Measurements from ENCODE around the gene SLC25A41.

SLC25A41 gene

GRCh38 chr19:6433663-6434062 lies at the start of gene SLC25A41:
Gene SLC25A41 (minus strand): TSS chr19:6433763. CDS start chr19:6433693, 70 bp downstream.
- Histone ChIP-seq H3K4me3 (ENCODE audit: low read length) (no peak within 1 kb of the TSS), H3K36me3 (ENCODE audit: control insufficient read depth, insufficient read depth, low read length) (no peaks in the 10 kb centered on the region), H3K9ac (ENCODE audit: low read length) (no peak within 1 kb of the TSS), H3K4me1 (ENCODE audit: control insufficient read depth, insufficient read depth, low read length) (no peaks in the 10 kb centered on the region), H3K27ac (ENCODE audit: low read depth, low read length) (no peak within 1 kb of the TSS), H3K27me3 (ENCODE audit: control insufficient read depth, insufficient read depth, low read length) (no peaks in the 10 kb centered on the region)

- Histone ChIP-seq H3K27me3 (ENCODE audit: control insufficient read depth, insufficient read depth, low read length) (peaks cover 3% of the 10 kb centered on the region), H3K4me3 (ENCODE audit: low read length) (no peak overlapping the region), H3K27ac (ENCODE audit: low read depth, low read length) (no peak overlapping the region), H3K4me1 (ENCODE audit: control insufficient read depth, insufficient read depth, low read length) (no peaks in the 10 kb centered on the region), H3K9ac (ENCODE audit: low read length) (no peak overlapping the region), H3K36me3 (ENCODE audit: control insufficient read depth, insufficient read depth, low read length) (no peaks in the 10 kb centered on the region)
Measured at GRCh38 chr19:6483235-6483634, 49.7 kb upstream of the SLC25A41 start.

DNA sequence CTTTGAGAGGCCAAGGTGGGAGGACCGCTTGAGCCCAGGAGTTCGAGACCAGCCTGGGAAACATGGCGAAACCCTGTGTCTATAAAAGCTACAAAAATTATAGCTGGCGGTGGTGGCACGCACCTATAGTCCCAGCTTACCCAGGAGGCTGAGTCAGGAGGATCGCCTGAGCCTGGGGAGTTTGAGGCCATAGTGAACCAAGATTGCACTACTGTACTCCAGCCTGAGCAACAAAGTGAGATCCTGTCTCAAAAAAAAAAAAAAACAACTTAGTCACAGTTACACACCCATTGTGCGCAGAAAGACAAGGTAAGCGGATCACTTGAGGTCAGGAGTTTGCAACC lies 48.8 kb upstream of the SLC25A41 start:
- Histone ChIP-seq H3K4me1 (ENCODE audit: control insufficient read depth, insufficient read depth, low read length) (no peaks in the 10 kb centered on the region), H3K9ac (ENCODE audit: low read length) (no peak overlapping the region), H3K27ac (ENCODE audit: low read depth, low read length) (no peak overlapping the region), H3K27me3 (ENCODE audit: control insufficient read depth, insufficient read depth, low read length) (peaks cover 3% of the 10 kb centered on the region), H3K36me3 (ENCODE audit: control insufficient read depth, insufficient read depth, low read length) (no peaks in the 10 kb centered on the region), H3K4me3 (ENCODE audit: low read length) (peak overlapping the region; percentile 52)

- peak within 1 kb of the TSS; percentile 52 for H3K4me3 ChIP-seq (ENCODE audit: low read length)
- H3K9ac ChIP-seq (ENCODE audit: low read length), result peak within 1 kb of the TSS; percentile 38
- H3K4me1 ChIP-seq (ENCODE audit: control insufficient read depth, insufficient read depth, low read length), result no peaks in the 10 kb centered on the region
- H3K36me3 ChIP-seq (ENCODE audit: control insufficient read depth, insufficient read depth, low read length), result no peaks in the 10 kb centered on the region
- peaks cover 7% of the 10 kb centered on the region for H3K27me3 ChIP-seq (ENCODE audit: control insufficient read depth, insufficient read depth, low read length)
- H3K27ac ChIP-seq (ENCODE audit: low read depth, low read length), result no peak within 1 kb of the TSS
Measured at GRCh38 chr19:6481541-6482342, 48.2 kb upstream of the SLC25A41 start, which contains the start of gene DENND1C. Gene DENND1C (minus strand): TSS chr19:6481787. CDS start chr19:6481695, 92 bp downstream.

DNA sequence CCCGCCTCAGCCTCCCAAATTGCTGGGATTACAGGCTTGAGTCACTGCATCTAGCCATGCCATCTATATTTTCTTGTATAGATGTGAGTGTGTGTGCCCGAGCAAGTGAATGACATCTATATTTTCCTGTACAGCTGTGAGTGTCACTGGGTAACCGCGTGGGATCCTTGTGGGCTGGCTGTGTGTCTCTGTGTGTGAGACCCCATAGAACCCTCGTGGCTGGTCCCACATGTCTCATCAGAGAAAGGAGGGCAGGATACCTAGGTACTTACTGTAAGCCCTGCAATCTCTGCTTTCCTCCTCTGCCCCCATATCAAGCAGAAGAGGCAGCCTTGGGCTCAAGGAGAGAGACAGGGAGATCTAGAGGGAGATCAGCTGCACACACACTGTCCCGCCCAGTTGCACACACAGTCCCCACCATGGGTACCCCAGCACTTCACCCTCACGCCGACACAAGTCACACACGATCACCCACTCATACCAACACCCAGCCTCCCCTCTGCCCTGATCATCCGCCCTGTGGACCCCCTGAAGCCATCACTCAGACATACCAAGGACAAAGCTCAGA lies 47.4 kb upstream of the SLC25A41 start:
- Histone ChIP-seq H3K27me3 (ENCODE audit: control insufficient read depth, insufficient read depth, low read length) (peaks cover 11% of the 10 kb centered on the region), H3K36me3 (ENCODE audit: control insufficient read depth, insufficient read depth, low read length) (no peaks in the 10 kb centered on the region), H3K27ac (ENCODE audit: low read depth, low read length) (no peak overlapping the region), H3K9ac (ENCODE audit: low read length) (peak overlapping the region; percentile 38), H3K4me1 (ENCODE audit: control insufficient read depth, insufficient read depth, low read length) (no peaks in the 10 kb centered on the region), H3K4me3 (ENCODE audit: low read length) (peak overlapping the region; percentile 52)

DNA sequence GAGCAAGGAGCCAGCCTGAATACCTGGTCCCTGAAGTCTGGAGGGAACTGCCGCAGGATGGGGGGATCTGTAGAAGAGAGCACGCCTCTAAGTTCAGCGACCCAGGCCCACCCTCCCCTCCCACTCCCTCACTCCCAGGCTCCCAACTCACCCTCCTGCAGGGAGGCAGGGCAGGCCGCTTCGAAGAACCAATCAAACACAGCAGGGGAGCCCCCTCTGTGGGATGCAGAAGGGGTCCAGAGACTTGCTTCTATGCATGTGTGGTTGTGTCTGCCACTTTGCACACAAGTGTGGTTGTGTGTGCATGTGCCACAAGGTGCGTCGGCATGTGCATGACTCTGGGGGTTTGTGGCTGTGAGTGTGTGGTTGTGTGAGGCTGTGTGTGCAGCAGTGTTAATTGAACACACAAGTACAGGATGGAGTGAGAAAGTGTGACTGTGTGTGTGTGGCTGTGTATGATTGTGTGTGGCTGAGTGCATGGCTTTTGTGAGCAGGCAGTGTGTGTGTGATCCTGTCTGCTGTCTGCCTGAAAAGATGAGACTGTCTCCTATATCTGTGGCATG lies 46.4 kb upstream of the SLC25A41 start:
- peaks cover 18% of the 10 kb centered on the region for H3K27me3 ChIP-seq (ENCODE audit: control insufficient read depth, insufficient read depth, low read length)
- H3K9ac ChIP-seq (ENCODE audit: low read length), result no peak overlapping the region
- H3K36me3 ChIP-seq (ENCODE audit: control insufficient read depth, insufficient read depth, low read length), result no peaks in the 10 kb centered on the region
- no peaks in the 10 kb centered on the region for H3K4me1 ChIP-seq (ENCODE audit: control insufficient read depth, insufficient read depth, low read length)
- no peak overlapping the region for H3K27ac ChIP-seq (ENCODE audit: low read depth, low read length)
- no peak overlapping the region for H3K4me3 ChIP-seq (ENCODE audit: low read length)

DNA sequence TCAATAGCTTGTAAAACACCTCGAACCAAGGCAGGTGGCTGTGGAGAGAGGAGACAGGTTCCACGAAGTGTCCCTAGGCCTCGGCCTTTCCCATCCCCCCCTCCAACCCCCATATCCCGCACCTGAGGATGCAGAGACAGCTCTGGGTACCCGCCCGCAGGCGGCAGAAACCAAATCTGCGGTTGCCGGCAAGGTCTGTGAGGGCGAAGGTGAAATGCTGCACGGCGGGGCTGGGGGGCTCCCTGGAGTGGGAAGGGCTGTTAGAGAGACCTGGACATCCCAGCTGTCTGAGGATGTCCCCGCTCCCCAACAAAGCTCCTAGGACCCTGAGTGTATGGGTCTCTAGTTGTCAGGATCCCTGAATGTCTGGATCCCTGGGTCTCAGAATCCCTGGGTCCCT lies 45.3 kb upstream of the SLC25A41 start:
- Histone ChIP-seq H3K4me1 (ENCODE audit: control insufficient read depth, insufficient read depth, low read length) (no peaks in the 10 kb centered on the region), H3K27me3 (ENCODE audit: control insufficient read depth, insufficient read depth, low read length) (peaks cover 18% of the 10 kb centered on the region), H3K9ac (ENCODE audit: low read length) (no peak overlapping the region), H3K4me3 (ENCODE audit: low read length) (no peak overlapping the region), H3K27ac (ENCODE audit: low read depth, low read length) (no peak overlapping the region), H3K36me3 (ENCODE audit: control insufficient read depth, insufficient read depth, low read length) (no peaks in the 10 kb centered on the region)

- Histone ChIP-seq H3K36me3 (ENCODE audit: control insufficient read depth, insufficient read depth, low read length) (no peaks in the 10 kb centered on the region), H3K4me1 (ENCODE audit: control insufficient read depth, insufficient read depth, low read length) (no peaks in the 10 kb centered on the region), H3K27ac (ENCODE audit: low read depth, low read length) (no peak overlapping the region), H3K27me3 (ENCODE audit: control insufficient read depth, insufficient read depth, low read length) (peaks cover 18% of the 10 kb centered on the region), H3K4me3 (ENCODE audit: low read length) (no peak overlapping the region), H3K9ac (ENCODE audit: low read length) (no peak overlapping the region)
Measured at GRCh38 chr19:6476896-6477431, 43.4 kb upstream of the SLC25A41 start.

GRCh38 chr19:6476155-6476895 lies 42.8 kb upstream of the SLC25A41 start:
- H3K27me3 ChIP-seq (ENCODE audit: control insufficient read depth, insufficient read depth, low read length), result peaks cover 18% of the 10 kb centered on the region
- no peak overlapping the region for H3K9ac ChIP-seq (ENCODE audit: low read length)
- no peaks in the 10 kb centered on the region for H3K4me1 ChIP-seq (ENCODE audit: control insufficient read depth, insufficient read depth, low read length)
- H3K27ac ChIP-seq (ENCODE audit: low read depth, low read length), result no peak overlapping the region
- peak overlapping the region; percentile 41 for H3K4me3 ChIP-seq (ENCODE audit: low read length)
- H3K36me3 ChIP-seq (ENCODE audit: control insufficient read depth, insufficient read depth, low read length), result no peaks in the 10 kb centered on the region

DNA sequence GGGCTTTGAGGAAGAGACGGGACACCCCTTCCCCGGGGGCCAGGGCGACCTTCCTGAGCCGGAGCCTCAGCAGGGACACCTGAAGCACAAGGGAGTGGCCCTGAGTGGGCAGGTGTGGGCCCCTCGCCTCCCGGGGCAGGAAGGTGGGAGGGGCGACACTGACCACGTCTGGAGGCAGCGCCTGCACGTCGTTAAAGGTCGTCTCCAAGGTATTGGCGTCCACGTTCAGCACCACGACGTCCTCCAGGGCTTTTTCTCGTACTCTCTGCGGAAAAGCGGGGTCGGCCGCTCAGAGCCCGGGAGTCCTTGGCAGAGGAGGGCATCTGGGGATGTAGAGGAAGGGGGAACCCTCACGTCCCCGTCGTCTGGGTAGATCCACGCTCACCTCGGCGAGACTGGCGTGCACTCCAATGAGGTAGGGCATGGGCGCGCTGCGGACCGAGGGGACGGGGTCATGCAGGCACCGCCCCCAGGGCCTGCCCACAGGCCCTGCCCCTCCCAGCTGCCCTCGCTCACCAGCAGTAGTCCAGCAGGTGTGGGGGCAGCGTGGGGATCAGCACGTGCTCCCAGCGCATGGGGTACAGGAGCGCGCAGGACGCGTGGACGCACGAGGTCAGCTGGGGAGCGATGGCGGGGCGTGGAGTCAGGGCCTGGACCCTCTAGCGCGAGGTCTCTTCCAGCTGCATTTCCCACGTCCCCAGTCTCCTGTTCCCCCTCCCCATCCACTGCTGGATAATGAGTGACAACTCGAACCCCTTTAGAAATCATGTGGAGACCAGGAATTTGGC lies 42.0 kb upstream of the SLC25A41 start:
- Histone ChIP-seq H3K27ac (ENCODE audit: low read depth, low read length) (no peak overlapping the region), H3K4me3 (ENCODE audit: low read length) (peak overlapping the region; percentile 41), H3K27me3 (ENCODE audit: control insufficient read depth, insufficient read depth, low read length) (peaks cover 18% of the 10 kb centered on the region), H3K4me1 (ENCODE audit: control insufficient read depth, insufficient read depth, low read length) (no peaks in the 10 kb centered on the region), H3K36me3 (ENCODE audit: control insufficient read depth, insufficient read depth, low read length) (no peaks in the 10 kb centered on the region), H3K9ac (ENCODE audit: low read length) (no peak overlapping the region)

GRCh38 chr19:6473647-6474046 lies 40.1 kb upstream of the SLC25A41 start:
- Histone ChIP-seq H3K4me3 (ENCODE audit: low read length) (no peak overlapping the region), H3K27me3 (ENCODE audit: control insufficient read depth, insufficient read depth, low read length) (peaks cover 15% of the 10 kb centered on the region), H3K27ac (ENCODE audit: low read depth, low read length) (no peak overlapping the region), H3K4me1 (ENCODE audit: control insufficient read depth, insufficient read depth, low read length) (no peaks in the 10 kb centered on the region), H3K9ac (ENCODE audit: low read length) (no peak overlapping the region), H3K36me3 (ENCODE audit: control insufficient read depth, insufficient read depth, low read length) (no peaks in the 10 kb centered on the region)

Measured in rectal smooth muscle tissue (tissue), 1 donor.